Gastrocnemius medialis (tissue), 4 donors: ENCODE measurements around the gene SCP2.

Source experiments
- POLR2A ChIP-seq, 2 donors: fragments of 450-650 bp; IDR thresholded peaks; one replicate each; pipeline ENCODE4 v1.6.1; 2017; ENCODE audit warnings: antibody characterized with exemption in 2 of 2, mild to moderate bottlenecking in 2 of 2, moderate library complexity in 2 of 2
- TF ChIP-seq, protein P1 (sequence below), 5 experiments: fragments of 450-650 bp in 3 of 5; fragments of 200-600 bp in 2 of 5; sonication (generic) in 2 of 5; IDR thresholded peaks in 4 of 5; conservative IDR thresholded peaks in 1 of 5; 1 replicate in 4 of 5; 2 replicates in 1 of 5; pipeline ENCODE4 v1.5.1; 2016 to 2019; ENCODE audit warnings: antibody characterized with exemption in 5 of 5, mild to moderate bottlenecking in 3 of 5, moderate library complexity in 3 of 5

DNA sequence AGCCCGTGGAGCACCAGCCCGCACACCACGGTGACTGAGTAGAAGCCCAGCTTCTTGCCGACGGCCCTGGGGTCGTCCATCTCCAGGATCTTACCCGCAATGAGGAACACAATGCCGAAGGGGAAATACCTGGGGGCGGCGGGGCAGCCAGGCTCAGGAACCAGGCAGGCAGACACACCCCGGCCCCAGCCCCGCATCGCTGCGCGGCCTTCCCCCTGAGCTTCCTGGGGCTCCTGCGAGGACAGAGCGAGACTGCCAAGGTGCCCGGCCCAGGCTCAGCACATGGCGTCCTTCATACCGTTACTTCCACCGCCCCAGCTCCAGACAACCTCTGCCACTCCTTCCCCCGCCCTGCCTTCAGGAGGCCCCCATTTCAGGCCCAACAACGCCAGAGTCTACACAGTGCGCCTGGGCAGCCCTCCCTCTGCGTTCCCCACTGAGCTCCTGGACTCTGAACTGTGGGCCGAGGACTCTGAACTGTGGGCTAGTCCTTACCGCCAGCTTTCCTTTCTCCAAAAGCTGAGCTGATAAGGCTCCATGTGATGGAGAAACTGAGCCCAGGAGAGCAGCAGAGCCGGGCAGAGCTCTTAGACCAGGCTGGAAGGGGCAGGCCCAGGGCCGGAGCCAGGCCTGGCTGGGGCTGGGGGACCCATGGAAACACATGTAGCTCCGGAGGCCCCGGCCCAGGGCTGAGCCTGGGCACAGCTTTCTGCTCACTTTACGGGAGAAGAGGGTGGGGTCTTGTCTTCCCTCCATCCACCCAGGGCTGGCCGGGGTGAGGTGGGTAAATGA, 165.8 kb downstream of the SCP2 start:
- no peak for TF ChIP-seq POLR2A (IDR thresholded peaks at IDR 0.05)
- TF ChIP-seq, protein P1, sequence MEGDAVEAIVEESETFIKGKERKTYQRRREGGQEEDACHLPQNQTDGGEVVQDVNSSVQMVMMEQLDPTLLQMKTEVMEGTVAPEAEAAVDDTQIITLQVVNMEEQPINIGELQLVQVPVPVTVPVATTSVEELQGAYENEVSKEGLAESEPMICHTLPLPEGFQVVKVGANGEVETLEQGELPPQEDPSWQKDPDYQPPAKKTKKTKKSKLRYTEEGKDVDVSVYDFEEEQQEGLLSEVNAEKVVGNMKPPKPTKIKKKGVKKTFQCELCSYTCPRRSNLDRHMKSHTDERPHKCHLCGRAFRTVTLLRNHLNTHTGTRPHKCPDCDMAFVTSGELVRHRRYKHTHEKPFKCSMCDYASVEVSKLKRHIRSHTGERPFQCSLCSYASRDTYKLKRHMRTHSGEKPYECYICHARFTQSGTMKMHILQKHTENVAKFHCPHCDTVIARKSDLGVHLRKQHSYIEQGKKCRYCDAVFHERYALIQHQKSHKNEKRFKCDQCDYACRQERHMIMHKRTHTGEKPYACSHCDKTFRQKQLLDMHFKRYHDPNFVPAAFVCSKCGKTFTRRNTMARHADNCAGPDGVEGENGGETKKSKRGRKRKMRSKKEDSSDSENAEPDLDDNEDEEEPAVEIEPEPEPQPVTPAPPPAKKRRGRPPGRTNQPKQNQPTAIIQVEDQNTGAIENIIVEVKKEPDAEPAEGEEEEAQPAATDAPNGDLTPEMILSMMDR (IDR thresholded peaks at IDR 0.05 in 4 of 5, conservative IDR thresholded peaks at IDR 0.05 in 1 of 5), result no peak
